GM20000 (cell line): Measurements from ENCODE around the gene FOXN1.
"Not testable (repeated sequence)": the region's sequence is repeated elsewhere in the genome, so short reads cannot be mapped to it uniquely, and the experiment has no call there.

Experiments
- DNase-seq: peaks from one replicate; pipeline ENCODE4 v3.0.0; 2012; ENCODE audit warnings: low spot score
- TF ChIP-seq, protein P1 (sequence below): IDR thresholded peaks from 2 replicates; pipeline ENCODE4 v1.5.1; 2012; ENCODE audit warnings: mild to moderate bottlenecking, control low read depth; ENCODE audit errors: extremely low read depth, missing control alignments

The FOXN1 gene

DNA sequence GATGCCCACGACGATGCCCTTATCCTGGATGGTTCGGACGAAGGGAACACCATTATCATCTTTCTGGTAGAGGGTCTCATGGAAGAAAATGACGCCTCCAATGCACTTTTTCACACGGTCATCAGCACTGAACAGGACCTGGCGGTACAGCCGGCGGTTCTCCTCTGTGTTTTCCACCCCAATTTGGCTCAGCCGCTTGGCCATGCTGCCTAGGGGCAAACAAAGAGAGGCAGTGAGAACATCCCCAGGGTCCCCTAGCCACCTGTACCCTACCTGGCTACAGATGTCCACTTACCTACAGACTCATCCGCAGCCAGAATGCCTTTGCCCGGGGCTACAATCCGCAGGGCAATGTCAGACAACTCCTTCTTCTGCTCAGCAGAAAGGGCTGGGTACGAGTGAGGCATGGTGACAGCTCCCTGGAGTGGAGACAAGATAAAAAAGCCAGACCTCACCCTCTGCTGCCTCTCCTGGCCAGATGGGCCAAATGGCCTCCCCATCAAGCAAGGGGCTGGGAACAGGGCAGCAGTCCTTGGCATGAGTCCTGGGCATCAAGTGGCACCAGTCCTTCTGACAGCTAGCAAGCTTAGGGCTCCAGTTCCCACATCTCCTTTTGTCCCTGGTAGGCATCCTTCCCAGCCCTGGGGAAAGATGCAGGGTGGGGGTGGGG, 69.1 kb downstream of the FOXN1 start:
- TF ChIP-seq, protein P1, sequence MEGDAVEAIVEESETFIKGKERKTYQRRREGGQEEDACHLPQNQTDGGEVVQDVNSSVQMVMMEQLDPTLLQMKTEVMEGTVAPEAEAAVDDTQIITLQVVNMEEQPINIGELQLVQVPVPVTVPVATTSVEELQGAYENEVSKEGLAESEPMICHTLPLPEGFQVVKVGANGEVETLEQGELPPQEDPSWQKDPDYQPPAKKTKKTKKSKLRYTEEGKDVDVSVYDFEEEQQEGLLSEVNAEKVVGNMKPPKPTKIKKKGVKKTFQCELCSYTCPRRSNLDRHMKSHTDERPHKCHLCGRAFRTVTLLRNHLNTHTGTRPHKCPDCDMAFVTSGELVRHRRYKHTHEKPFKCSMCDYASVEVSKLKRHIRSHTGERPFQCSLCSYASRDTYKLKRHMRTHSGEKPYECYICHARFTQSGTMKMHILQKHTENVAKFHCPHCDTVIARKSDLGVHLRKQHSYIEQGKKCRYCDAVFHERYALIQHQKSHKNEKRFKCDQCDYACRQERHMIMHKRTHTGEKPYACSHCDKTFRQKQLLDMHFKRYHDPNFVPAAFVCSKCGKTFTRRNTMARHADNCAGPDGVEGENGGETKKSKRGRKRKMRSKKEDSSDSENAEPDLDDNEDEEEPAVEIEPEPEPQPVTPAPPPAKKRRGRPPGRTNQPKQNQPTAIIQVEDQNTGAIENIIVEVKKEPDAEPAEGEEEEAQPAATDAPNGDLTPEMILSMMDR = no peak
- DNase-seq = no peak

DNA sequence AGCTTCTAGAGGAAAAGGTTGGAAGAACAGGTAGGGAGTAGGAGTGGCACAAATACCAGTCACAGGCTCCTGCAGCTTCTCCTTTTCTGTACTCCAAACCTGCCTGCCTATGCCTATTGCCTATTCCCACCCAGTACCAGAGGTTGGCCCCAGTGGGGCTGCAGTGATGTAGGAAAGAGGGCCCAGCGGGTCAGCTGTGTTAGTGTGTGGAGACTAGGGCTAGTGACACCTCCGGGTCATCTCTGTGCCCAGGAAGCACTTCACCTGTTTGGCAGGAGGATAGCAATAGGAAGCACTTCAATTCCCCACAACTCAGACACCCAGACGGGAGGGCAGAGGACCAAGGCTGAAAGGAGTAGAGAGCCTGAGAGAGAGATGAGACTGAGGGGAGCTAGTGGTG, 69.9 kb downstream of the FOXN1 start:
- not testable (repeated sequence) for DNase-seq

DNA sequence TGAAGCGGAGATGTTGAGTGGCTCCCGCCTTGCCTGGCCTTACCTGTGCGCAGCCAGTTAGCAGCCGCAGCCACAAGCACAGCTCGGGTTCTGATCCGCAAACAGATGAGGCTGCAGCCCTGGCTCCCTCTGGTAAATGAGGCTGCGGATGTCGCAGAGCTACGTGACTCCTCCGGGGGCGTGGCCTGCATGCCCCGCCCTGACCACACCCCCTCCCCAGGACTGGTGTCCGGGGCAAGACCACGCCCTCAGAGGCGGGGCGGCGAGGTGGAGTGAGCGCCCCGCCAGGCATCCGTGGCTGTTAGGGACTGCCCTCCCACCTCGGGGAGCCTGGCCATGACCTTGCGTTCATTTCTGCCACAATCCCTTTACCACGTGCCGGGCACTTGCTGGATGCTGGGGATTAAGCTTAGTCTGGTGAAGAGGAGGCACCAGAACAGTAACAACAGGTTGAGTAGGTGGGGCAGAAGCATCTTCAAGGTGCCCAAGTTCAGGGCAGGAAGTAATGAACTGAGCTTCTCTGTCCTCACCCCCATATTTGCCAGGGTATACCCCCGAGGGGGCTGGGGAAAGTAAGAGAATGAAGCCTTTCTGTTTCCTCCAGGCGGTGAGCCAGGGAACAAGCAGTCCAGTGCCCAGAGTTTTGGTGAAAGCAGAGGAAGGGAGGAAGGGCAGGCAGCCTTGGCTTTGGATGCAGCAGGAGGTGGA, 70.8 kb downstream of the FOXN1 start, which contains the start of gene ALDOC:
ALDOC (minus strand) TSS at position 138 of the 708 bp plus-strand sequence. CDS start 1,363 bp downstream, outside the sequence.
- DNase-seq = peak; percentile 96
- TF ChIP-seq, protein P1 = no peak

DNA sequence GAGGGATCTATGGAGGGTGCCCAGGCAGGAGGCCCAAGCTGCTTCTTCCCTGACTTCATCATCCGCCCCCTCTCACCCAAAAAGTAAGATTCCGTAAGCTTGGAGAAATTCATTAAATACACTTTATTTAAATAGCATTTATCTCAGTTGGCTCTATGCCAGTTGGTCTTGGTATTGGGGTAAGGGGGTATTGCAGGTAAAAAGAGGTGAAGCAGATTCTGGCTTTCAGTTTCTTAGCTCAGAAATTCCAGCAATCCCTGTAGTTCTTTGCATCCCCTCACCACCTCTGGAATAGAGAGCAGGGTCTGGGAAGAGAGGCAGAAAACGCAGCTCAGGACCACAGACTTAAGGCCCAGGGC, 71.3 kb downstream of the FOXN1 start:
- no peak for DNase-seq
- TF ChIP-seq, protein P1 = no peak

DNA sequence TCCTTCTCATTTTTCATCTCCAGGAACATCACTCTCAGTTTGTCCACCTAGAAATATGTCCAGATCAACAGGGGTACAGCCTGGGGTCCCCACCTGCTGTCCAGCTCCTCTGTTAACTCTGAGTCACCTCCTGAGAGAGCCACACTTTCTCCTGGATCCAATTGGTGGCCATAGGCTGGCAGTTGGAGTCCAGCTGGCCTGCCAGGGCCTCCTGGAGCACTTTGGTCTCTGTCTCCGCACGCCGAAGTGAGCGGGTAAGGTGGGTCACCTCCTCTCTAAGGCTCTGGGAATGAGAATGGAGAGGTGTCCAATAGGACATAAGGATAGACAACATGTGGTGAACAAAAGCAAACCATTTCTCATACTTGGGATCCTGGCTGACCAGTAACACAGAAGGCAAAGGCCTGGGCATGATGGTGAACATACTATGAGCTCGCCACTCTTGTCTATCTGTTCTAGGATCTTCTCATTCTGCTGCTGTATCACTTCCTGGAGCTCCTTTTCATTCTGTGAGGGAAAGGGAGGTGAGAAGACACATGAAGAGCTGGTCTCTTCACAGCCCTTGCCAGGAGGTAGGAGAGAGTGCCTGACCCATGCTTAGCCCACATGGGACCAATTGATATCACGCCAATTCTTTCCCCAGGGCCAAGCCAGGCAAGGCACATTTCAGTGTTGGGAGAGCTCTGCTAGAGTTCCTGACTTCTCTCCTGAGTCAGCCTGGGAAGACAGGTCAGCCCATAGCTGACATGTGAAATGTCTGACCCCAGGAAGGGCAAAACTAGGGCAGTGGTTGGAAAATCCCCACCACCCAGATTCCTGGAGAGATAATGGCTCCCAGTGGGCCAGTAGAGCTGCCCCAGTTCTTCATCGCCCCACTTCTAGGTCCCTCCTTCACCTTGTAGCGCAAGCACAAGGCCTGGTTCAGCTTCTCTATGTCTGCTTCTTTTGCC, 72.4 kb downstream of the FOXN1 start:
- DNase-seq = no peak
- TF ChIP-seq, protein P1 = no peak

DNA sequence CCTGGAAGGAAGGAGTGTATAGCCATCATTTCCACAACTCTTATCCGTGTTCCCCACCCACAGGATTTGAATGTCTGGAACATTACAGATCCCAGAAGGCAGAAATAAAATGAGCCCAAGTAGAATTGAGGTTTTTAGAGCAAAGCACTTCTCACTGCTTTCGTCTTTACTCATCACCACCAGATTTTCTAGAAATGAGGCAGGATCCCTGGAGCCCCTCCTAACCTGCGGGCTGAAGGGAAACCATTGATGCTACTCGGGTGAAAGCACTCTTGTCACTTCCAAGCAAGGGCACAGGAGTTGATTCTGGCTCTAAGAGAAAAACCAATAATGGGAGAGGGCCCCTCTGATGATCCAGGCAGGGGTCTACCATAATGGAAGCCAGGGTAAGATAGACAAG, 73.4 kb downstream of the FOXN1 start:
- TF ChIP-seq, protein P1 = no peak
- DNase-seq = peak; percentile 43

DNA sequence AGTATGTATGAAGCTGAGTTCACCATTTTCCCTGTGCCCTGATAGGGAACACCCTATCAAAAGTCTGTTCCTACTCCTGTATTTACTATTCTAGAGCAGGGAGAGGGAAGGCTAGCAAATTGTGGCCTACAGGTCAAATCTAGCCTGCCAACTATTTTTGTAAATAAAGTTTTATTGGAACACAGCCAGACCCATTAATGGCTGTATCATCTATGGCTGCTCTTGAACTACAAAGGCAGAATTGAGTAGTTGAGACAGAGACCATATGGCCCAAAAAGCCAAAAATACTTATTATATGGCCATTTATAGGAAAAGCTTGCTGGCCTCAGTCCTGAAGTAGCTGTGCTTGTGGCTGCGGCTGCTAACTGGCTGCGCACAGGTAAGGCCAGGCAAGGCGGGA, 74.8 kb downstream of the FOXN1 start:
- TF ChIP-seq, protein P1 = no peak
- no peak for DNase-seq
